ENCODE measurements around the gene MAP2K5. TPM values are rescaled to one million over a fixed set of nuclear protein-coding genes. Genes with fewer than 3 reads are reported as not detected.

Gene MAP2K5
- total and polyA plus RNA-seq, 7 donors = 9.8 to 24.0 (median 16.5) TPM

GRCh38 chr15:67746450-67746849 lies 203.9 kb downstream of the MAP2K5 start:
- Histone ChIP-seq H3K27ac (no peak overlapping the region), H3K9me3 (no peaks in the 10 kb centered on the region), H3K27me3 (ENCODE audit: insufficient read depth in 3 of 3, low read length in 2 of 3) (no peaks in the 10 kb centered on the region), H3K4me3 (no peak overlapping the region), H3K36me3 (ENCODE audit: insufficient read depth in 1 of 2, low read depth in 1 of 2) (no peaks in the 10 kb centered on the region), H3K4me1 (no peaks in the 10 kb centered on the region)
- intact Hi-C loops (cut with DNase I) = no loop called here
- DNase-seq (no peak), ATAC-seq (no peak)
- WGBS, 3 donors = 90 to 94% (median 91%) methylated on average over 4 of the region's 4 CpGs
- no peak for TF ChIP-seq CTCF (IDR thresholded peaks at IDR 0.05)

- no peak overlapping the region for H3K4me3 ChIP-seq
- intact Hi-C loops (cut with DNase I) = no loop called here
- no peak for TF ChIP-seq CTCF (IDR thresholded peaks at IDR 0.05)
- no peaks in the 10 kb centered on the region for H3K36me3 ChIP-seq (ENCODE audit: insufficient read depth in 1 of 2, low read depth in 1 of 2)
- H3K4me1 ChIP-seq = no peaks in the 10 kb centered on the region
- H3K9me3 ChIP-seq = no peaks in the 10 kb centered on the region
- DNase-seq (no peak), ATAC-seq (no peak)
- H3K27me3 ChIP-seq (ENCODE audit: insufficient read depth in 3 of 3, low read length in 2 of 3) = no peaks in the 10 kb centered on the region
- no peak overlapping the region for H3K27ac ChIP-seq
- 97 to 98% (median 97%) methylated on average over 3 of the region's 3 CpGs for whole genome bisulfite sequencing, 3 donors
These were observed 205.4 kb downstream of the MAP2K5 start for GRCh38 chr15:67747921-67748320.

GRCh38 chr15:67750371-67750770 lies 207.9 kb downstream of the MAP2K5 start:
- no peak for TF ChIP-seq CTCF (IDR thresholded peaks at IDR 0.05)
- H3K4me3 ChIP-seq = no peak overlapping the region
- WGBS, 3 donors = 76 to 89% (median 87%) methylated on average over 4 of the region's 4 CpGs
- H3K4me1 ChIP-seq = no peaks in the 10 kb centered on the region
- intact Hi-C loops (cut with DNase I) = no loop called here
- no peak for DNase-seq
- H3K9me3 ChIP-seq = no peaks in the 10 kb centered on the region
- H3K27ac ChIP-seq = no peak overlapping the region
- ATAC-seq = no peak
- no peaks in the 10 kb centered on the region for H3K36me3 ChIP-seq (ENCODE audit: insufficient read depth in 1 of 2, low read depth in 1 of 2)
- H3K27me3 ChIP-seq (ENCODE audit: insufficient read depth in 3 of 3, low read length in 2 of 3) = no peaks in the 10 kb centered on the region

GRCh38 chr15:67753891-67754290 lies 211.4 kb downstream of the MAP2K5 start:
- TF ChIP-seq CTCF (IDR thresholded peaks at IDR 0.05) = no peak
- H3K9me3 ChIP-seq = no peaks in the 10 kb centered on the region
- ATAC-seq = no peak
- H3K27ac ChIP-seq = no peak overlapping the region
- no peaks in the 10 kb centered on the region for H3K36me3 ChIP-seq (ENCODE audit: insufficient read depth in 1 of 2, low read depth in 1 of 2)
- intact Hi-C loops (cut with DNase I) = no loop called here
- 88 to 97% (median 93%) methylated on average over 3 of the region's 3 CpGs for WGBS, 3 donors
- no peak for DNase-seq
- H3K4me3 ChIP-seq = no peak overlapping the region
- no peaks in the 10 kb centered on the region for H3K27me3 ChIP-seq (ENCODE audit: insufficient read depth in 3 of 3, low read length in 2 of 3)
- H3K4me1 ChIP-seq = no peaks in the 10 kb centered on the region

GRCh38 chr15:67755264-67755663 lies 212.8 kb downstream of the MAP2K5 start:
- Histone ChIP-seq H3K27ac (no peak overlapping the region), H3K4me3 (no peak overlapping the region), H3K4me1 (no peaks in the 10 kb centered on the region), H3K27me3 (ENCODE audit: insufficient read depth in 3 of 3, low read length in 2 of 3) (no peaks in the 10 kb centered on the region), H3K9me3 (no peaks in the 10 kb centered on the region), H3K36me3 (ENCODE audit: insufficient read depth in 1 of 2, low read depth in 1 of 2) (no peaks in the 10 kb centered on the region)
- TF ChIP-seq CTCF (IDR thresholded peaks at IDR 0.05) = no peak
- intact Hi-C loops (cut with DNase I) = no loop called here
- ATAC-seq (no peak), DNase-seq (no peak)
- WGBS, 3 donors = 91 to 98% (median 93%) methylated on average over 1 of the region's 1 CpG

Measured in psoas muscle (tissue), 8 donors.